D721Med (cell line): Measurements from ENCODE around the gene NKX2-1.

Experiments used
- DNase-seq: peaks from one replicate; pipeline ENCODE4 v3.0.0; 2011; ENCODE audit warnings: low spot score; ENCODE audit not compliant: insufficient read length
- FAIRE-seq: peaks from 2 replicates; lab custom pipeline; 2011; peaks lifted over from hg19 to GRCh38; lab: Jason Lieb, UNC
- CTCF ChIP-seq: IDR thresholded peaks from 2 replicates; pipeline ENCODE4 v1.5.1; 2012; ENCODE audit warnings: mild to moderate bottlenecking, control low read depth; ENCODE audit not compliant: insufficient read depth; ENCODE audit errors: missing control alignments

The NKX2-1 gene

GRCh38 chr14:36529062-36529461 is 9.0 kb upstream of the NKX2-1 start:
- FAIRE-seq (no peak), DNase-seq (no peak)
- TF ChIP-seq CTCF: no peak

GRCh38 chr14:36525746-36526099 is 5.7 kb upstream of the NKX2-1 start:
- no peak for TF ChIP-seq CTCF
- FAIRE-seq: no peak
- no peak for DNase-seq

- TF ChIP-seq CTCF: peak; percentile 50
- DNase-seq (no peak), FAIRE-seq (no peak)
These were observed 5.1 kb upstream of the NKX2-1 start for GRCh38 chr14:36524874-36525745.

GRCh38 chr14:36524220-36524837 is 4.3 kb upstream of the NKX2-1 start:
- DNase-seq (no peak), FAIRE-seq (no peak)
- TF ChIP-seq CTCF: no peak

- DNase-seq (no peak), FAIRE-seq (no peak)
- TF ChIP-seq CTCF: no peak
These were observed 3.1 kb upstream of the NKX2-1 start for GRCh38 chr14:36522972-36523715.

GRCh38 chr14:36522347-36522971 is 2.4 kb upstream of the NKX2-1 start:
- DNase-seq (no peak), FAIRE-seq (no peak)
- TF ChIP-seq CTCF: no peak
